Suprapubic skin (tissue), 4 donors: ENCODE data around the gene CDKN2B. TPM values are rescaled to one million over a fixed set of nuclear protein-coding genes. Genes with fewer than 3 reads are reported as not detected.
A peak's percentile ranks its signal among the peaks of the same experiment; 100 is the strongest.

Experiments
- DNase-seq, 2 donors: peaks; one replicate each; pipeline ENCODE4 v3.0.0-alpha.2; 2019; ENCODE audit warnings: low spot score in 2 of 2
- H3K27ac ChIP-seq: fragments of 200-600 bp; sonication (generic); one replicate; pipeline ENCODE4 v1.5.1; 2019
- H3K27me3 ChIP-seq: fragments of 200-600 bp; sonication (generic); one replicate; pipeline ENCODE4 v1.5.1; 2019
- H3K36me3 ChIP-seq: fragments of 200-600 bp; sonication (generic); one replicate; pipeline ENCODE4 v1.5.1; 2019
- H3K4me1 ChIP-seq: fragments of 200-600 bp; sonication (generic); one replicate; pipeline ENCODE4 v1.5.1; 2019
- H3K4me3 ChIP-seq: fragments of 200-600 bp; sonication (generic); one replicate; pipeline ENCODE4 v1.5.1; 2019; ENCODE audit warnings: mild to moderate bottlenecking
- H3K9me3 ChIP-seq: fragments of 200-600 bp; sonication (generic); one replicate; pipeline ENCODE4 v1.5.1; 2019
- EP300 ChIP-seq: sonication (generic); formaldehyde crosslinking; IDR thresholded peaks from one replicate; pipeline ENCODE4 v1.6.1; 2017; ENCODE audit warnings: antibody characterized with exemption
- POLR2A ChIP-seq, 2 donors: fragments of 450-650 bp; IDR thresholded peaks; one replicate each; pipeline ENCODE4 v1.6.1; 2017; ENCODE audit warnings: antibody characterized with exemption in 2 of 2, mild to moderate bottlenecking in 2 of 2, moderate library complexity in 2 of 2
- POLR2AphosphoS5 ChIP-seq, 3 donors: sonication (generic); formaldehyde crosslinking; IDR thresholded peaks; one replicate each; pipeline ENCODE4 v1.6.1; 2017; ENCODE audit warnings: antibody characterized with exemption in 3 of 3
- WGBS: methylation state at CpG from one replicate; pipeline ENCODE4 v1.1.5; 2018; 5-methylcytosine and 5-hydroxymethylcytosine counted together
- total RNA-seq, 4 donors: library from RNA; depleted of rRNA; stranded (reverse); fragments of >200 nt; gene quantifications; one replicate each; pipeline ENCODE4 v1.1.0, GENCODE V29; 2016
- TF ChIP-seq, protein P1 (sequence below), 2 donors: fragments of 200-600 bp in 1 of 2; fragments of 450-650 bp in 1 of 2; sonication (generic) in 1 of 2; IDR thresholded peaks; one replicate each; pipeline ENCODE4 v1.5.1; 2016 to 2019; ENCODE audit warnings: antibody characterized with exemption in 2 of 2, mild to moderate bottlenecking in 1 of 2, moderate library complexity in 1 of 2

Gene CDKN2B
- total RNA-seq, 4 donors from 2014 or later: 38.8 to 59.9 (median 51.9) TPM

DNA sequence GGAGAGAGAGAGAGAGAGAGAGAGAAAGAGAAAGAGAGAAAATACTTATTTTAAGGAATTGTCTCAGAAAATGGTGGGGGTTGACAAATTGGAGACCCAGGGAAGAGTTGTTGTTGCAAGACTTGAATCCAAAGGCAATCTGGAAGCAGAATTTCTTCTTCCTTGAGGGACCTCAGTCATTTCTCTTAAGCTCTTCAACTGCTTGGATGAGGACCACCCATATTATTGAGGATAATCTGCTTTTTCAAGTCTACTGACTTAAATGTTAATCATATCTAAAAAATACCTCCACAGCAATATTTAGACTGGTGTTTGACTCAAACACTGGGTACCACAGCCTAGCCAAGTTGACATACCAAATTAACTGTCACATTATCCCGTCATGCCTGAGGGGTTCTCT is 11.6 kb downstream of the CDKN2B start:
- Histone ChIP-seq H3K9me3 (no peaks in the 10 kb centered on the region), H3K4me1 (peaks cover 10% of the 10 kb centered on the region), H3K27ac (no peak overlapping the region), H3K27me3 (peaks cover 33% of the 10 kb centered on the region), H3K36me3 (no peaks in the 10 kb centered on the region), H3K4me3 (no peak overlapping the region)
- WGBS: 100% methylated on average over 1 of the region's 1 CpG
- TF ChIP-seq POLR2A (IDR thresholded peaks at IDR 0.05) (no peak), EP300 (no peak), POLR2AphosphoS5 (IDR thresholded peaks at IDR 0.05) (no peak)
- TF ChIP-seq, protein P1, sequence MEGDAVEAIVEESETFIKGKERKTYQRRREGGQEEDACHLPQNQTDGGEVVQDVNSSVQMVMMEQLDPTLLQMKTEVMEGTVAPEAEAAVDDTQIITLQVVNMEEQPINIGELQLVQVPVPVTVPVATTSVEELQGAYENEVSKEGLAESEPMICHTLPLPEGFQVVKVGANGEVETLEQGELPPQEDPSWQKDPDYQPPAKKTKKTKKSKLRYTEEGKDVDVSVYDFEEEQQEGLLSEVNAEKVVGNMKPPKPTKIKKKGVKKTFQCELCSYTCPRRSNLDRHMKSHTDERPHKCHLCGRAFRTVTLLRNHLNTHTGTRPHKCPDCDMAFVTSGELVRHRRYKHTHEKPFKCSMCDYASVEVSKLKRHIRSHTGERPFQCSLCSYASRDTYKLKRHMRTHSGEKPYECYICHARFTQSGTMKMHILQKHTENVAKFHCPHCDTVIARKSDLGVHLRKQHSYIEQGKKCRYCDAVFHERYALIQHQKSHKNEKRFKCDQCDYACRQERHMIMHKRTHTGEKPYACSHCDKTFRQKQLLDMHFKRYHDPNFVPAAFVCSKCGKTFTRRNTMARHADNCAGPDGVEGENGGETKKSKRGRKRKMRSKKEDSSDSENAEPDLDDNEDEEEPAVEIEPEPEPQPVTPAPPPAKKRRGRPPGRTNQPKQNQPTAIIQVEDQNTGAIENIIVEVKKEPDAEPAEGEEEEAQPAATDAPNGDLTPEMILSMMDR (IDR thresholded peaks at IDR 0.05): no peak
- no peak for DNase-seq

DNA sequence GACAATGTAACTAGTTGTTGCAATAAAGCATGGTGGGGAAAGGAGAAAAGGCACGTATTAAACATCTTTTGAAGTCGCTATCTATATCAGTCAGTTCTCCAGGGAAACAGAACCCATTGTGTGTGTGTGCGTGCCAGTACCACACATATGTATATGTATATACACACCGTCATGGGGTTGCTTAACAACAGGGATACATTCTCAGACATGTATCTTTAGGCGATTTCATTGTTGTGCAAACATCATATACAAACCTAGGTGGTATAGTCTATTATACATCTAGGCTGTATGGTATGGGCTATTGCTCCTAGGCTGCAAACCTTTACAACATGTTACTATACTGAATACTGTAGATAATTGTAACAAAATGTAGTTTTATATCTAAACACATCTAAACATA is 12.2 kb downstream of the CDKN2B start:
- TF ChIP-seq EP300 (no peak), POLR2AphosphoS5 (IDR thresholded peaks at IDR 0.05) (no peak), POLR2A (IDR thresholded peaks at IDR 0.05) (no peak)
- TF ChIP-seq, protein P1 (IDR thresholded peaks at IDR 0.05): no peak
- 79% methylated on average over 5 of the region's 5 CpGs for WGBS
- Histone ChIP-seq H3K27ac (no peak overlapping the region), H3K9me3 (no peaks in the 10 kb centered on the region), H3K36me3 (no peaks in the 10 kb centered on the region), H3K4me1 (peaks cover 10% of the 10 kb centered on the region), H3K4me3 (no peak overlapping the region), H3K27me3 (peaks cover 27% of the 10 kb centered on the region)
- DNase-seq: no peak

DNA sequence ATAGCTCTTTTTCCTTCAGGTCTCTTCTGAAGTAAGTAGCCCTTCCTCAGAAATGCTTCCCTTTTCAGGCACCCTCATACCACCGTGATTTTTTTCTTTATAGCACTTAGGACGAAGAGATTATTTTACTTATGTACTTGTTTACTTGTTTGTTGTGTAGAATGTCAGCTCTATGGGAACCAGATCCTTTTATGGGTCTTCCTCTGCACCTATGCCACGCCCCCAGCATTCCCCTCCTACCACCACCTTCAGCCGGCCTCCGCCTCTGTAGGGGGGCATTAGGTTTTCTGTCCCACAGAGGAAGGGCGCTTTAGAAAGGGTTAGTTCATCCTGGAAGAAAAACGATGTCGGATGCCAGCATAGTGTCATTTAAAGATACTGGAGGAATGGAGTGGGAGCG is 12.7 kb downstream of the CDKN2B start:
- TF ChIP-seq POLR2A (IDR thresholded peaks at IDR 0.05) (no peak), EP300 (no peak), POLR2AphosphoS5 (IDR thresholded peaks at IDR 0.05) (no peak)
- TF ChIP-seq, protein P1 (IDR thresholded peaks at IDR 0.05): no peak
- Histone ChIP-seq H3K4me1 (peaks cover 10% of the 10 kb centered on the region), H3K36me3 (no peaks in the 10 kb centered on the region), H3K27me3 (peaks cover 28% of the 10 kb centered on the region), H3K27ac (no peak overlapping the region), H3K4me3 (no peak overlapping the region), H3K9me3 (no peaks in the 10 kb centered on the region)
- no peak for DNase-seq
- WGBS: 69% methylated on average over 9 of the region's 9 CpGs

DNA sequence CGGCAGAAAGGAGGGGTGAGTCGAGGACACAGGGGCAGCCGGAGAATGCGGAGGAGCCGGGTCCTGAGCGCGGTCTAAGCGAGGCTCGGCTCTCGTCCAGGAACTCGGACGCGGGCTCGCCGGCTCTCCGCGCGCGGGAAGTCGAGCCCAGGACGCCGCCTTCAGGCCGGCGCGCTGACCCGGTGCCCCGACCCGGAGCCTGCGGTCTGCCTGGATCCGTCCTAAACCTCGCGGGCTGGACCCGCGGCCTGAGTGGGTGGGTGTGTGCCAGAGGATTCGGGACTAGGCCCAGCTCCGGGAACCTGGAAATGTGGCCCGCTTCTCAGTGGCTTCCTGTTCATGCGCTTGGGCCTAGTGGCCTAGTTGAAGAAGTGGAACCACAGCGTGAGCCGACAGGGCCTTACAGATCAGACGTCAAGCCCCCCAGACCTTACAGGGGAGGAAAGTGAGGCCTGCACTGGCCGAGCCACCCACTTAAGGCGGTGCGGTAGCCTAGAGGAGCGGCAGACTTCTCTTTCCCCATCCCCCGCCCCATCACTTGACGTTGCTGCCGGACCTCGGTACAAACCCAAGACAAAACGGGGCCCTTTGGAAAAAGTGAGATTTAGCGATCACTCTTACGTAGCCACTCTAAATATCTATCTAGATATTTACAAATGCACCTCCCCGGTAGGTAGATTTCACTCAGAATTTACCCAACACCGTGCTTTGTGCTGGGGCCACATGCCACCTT is 13.3 kb downstream of the CDKN2B start:
- TF ChIP-seq EP300 (no peak), POLR2AphosphoS5 (IDR thresholded peaks at IDR 0.05) (no peak), POLR2A (IDR thresholded peaks at IDR 0.05) (no peak)
- TF ChIP-seq, protein P1 (IDR thresholded peaks at IDR 0.05): peak in 1 of 2 donors; percentile 6
- DNase-seq: peak in 1 of 2 donors; percentile 77
- Histone ChIP-seq H3K4me1 (peaks cover 10% of the 10 kb centered on the region), H3K36me3 (no peaks in the 10 kb centered on the region), H3K27me3 (peaks cover 30% of the 10 kb centered on the region), H3K27ac (peak overlapping the region; percentile 72), H3K9me3 (no peaks in the 10 kb centered on the region), H3K4me3 (peak overlapping the region; percentile 76)
- WGBS: 22% methylated on average over 47 of the region's 54 CpGs

DNA sequence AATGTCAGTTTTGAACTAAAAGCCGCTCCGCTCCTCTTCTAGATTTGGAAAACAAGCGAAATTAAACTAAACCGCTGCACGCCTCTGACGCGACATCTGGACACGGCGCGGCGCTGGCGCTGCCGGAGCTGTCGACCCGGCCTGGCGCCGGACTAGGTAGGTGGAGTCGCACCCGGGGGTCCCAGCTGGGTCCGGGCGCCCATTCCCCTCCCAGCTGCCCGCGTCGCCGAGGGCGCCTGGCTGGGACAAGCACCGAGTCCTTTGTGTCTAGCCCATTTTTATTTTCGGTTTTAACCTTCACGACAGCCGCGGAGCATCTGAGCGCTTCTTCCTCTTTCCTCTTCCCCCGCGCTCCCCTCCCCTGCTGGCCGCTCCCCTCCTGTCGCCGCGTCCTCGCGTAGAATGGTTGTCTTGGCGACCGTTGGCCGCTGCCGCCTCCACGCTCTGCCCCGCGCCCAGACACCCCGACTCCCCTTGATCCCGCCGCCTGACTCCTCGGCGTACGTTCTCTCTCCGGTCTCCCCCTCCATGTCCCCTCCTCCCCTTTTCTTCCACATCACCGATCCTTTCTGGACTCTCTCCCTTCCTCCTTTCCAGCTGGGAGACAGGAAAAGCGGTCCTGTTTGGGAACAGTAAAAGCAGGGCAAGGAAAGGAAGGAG is 14.0 kb downstream of the CDKN2B start:
- Histone ChIP-seq H3K27ac (peak overlapping the region; percentile 72), H3K9me3 (no peaks in the 10 kb centered on the region), H3K4me1 (peaks cover 10% of the 10 kb centered on the region), H3K27me3 (peaks cover 35% of the 10 kb centered on the region), H3K4me3 (peak overlapping the region; percentile 76), H3K36me3 (no peaks in the 10 kb centered on the region)
- peak; percentile 84 to 89 for DNase-seq
- TF ChIP-seq POLR2A (IDR thresholded peaks at IDR 0.05): peak in 1 of 2 donors; percentile 12
- TF ChIP-seq POLR2AphosphoS5 (IDR thresholded peaks at IDR 0.05): no peak
- under 1% methylated on average over 49 of the region's 56 CpGs for WGBS
